Cardiac septum (tissue), 1 donor: ENCODE data around the gene TRIM17. TPM values are rescaled to one million over a fixed set of nuclear protein-coding genes. Genes with fewer than 3 reads are reported as not detected.

Experiments
- DNase-seq: peaks from one replicate; pipeline ENCODE4 v3.0.0-alpha.2; 2020; ENCODE audit warnings: low spot score
- intact Hi-C: fragments of 100-400 bp; cut with DNase I; formaldehyde crosslinking; loops from one replicate; pipeline ENCODE4 v1.14.0; 2022
- microRNA-seq: library from miRNA; unstranded; fragments of <30 nt; microRNA quantifications from one replicate; pipeline ENCODE4 v1.2.0, GENCODE V29; 2020
- total RNA-seq: library from RNA; stranded (reverse); fragmentation: NEBNext Ultra II Directional; extraction: Animal tissue kit (Norgen Biotek cat#: 25700); gene quantifications from one replicate; pipeline ENCODE4 v1.2.1, GENCODE V29; 2021
- donor health status: DM: no; HTN: no; CAD: no.

Gene TRIM17
- total RNA-seq, 1 donor from 2014 or later, result 0.46 TPM

- DNase-seq, result peak; percentile 62
- intact Hi-C loops, result no loop called here
Measured at GRCh38 chr1:228362884-228363450, 53.7 kb downstream of the TRIM17 start.

DNA sequence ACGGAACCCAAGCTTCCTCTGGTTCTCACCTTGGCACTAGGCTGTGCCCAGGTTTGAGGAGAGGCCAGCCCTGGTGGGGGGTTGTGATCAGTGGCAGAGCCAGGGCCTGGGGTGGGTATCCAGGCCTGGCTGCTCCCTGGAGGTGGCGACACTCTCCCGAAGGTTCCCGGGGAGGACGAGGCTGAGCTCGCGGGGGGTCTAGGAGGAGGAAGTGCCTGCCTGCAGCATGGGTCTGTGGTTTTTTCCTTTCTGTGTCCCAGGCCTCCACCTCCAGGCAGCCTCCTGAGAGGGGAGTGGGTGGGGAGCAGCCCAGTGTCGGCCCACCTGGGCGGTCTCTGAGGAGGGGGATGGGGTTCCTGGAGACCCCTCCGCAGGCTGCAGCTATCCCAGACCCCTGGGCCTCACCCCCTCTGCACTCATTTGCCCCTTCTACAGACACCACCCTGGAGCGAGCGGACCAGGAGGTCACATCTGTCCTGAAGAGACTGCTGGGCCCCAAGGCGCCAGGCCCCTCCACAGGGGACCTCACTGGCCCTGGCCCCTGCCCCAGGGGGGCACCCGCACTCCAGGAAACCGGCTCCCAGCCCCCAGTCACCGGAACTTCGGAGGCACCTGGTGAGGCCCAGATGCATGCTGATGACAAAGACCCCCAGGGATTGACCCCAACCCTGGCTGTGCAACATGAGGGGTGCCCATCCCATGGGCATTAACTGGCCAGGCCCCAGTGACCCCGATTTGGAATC lies 54.3 kb downstream of the TRIM17 start:
- DNase-seq, result peak; percentile 70

DNA sequence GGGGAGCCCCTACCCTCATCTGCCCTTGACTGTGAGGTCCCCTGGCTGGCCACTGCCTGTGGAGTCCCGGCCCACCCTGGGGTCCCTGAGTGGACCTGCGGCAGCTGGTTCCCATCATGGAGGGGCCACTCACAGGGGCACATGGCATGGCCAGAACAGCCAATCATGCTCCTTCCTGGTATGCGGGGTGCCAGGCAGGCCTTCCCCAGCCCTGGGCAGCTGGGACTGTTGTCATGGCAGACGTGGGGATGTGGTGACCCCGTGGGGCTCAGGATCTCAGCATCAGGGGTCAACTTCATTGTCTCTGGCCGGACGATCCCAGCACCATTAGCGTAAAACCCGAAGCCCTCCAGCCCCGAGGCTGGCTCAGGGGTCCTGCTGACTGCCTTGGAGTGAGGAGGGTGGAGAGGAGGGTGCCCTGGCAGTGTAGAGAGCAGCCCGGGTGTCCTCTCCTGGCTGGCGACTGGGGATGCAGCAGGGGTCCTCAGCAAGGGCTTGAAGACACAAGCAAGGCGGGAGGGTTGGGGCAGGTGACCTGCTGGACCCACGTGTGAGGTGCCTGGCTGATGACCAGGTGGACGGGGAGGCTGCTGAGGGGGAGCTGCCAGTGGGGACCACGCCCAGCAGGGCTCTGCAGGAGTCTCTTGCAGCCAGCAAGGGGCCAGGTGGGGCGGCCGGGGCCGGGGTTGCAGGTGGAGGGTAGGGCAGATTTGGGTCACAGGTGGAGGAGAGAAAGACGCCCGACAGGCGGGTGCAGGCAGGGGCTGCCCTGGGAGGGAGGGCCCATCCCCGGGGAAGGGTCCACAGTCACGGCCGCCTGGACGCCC lies 55.1 kb downstream of the TRIM17 start:
- intact Hi-C loops, result no loop called here
- DNase-seq, result peak; percentile 77

More for the DNA sequence above, 54.3 kb downstream of the TRIM17 start:
- intact Hi-C loops, result no loop called here

DNA sequence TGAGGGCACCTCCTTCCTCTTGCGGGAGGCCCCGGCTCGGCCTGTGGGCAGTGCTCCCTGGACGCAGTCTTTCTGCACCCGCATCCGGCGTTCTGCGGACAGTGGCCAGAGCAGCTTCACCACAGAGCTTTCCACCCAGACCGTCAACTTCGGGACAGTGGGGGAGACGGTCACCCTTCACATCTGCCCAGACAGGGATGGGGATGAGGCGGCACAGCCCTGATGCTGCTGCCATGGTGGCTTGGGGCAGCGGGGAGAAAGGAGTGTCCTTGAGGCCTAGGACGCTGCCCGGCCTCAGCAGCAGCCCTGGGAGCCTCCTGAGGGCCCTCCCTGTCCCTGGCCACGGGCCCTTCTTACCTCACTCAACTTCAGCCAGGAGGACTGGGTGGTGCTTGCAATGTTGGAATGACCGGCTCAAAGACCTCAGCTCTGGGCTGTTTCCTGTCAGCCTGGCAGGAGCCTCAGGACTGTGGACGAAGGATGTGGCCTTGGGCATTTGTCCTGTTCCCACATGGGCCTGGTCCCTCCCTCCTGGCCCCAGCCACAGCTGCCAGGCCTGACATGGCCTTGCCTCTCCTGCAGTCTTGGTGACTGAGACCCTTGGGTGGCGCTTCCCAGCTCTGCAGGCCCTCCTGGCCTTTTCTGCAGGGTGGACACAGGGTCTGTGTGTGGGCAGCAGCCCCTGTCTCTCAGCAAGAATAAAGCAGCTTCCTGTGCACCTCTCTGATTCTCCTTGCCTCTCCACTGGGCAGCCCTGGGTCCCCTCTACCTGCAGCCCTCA lies 55.9 kb downstream of the TRIM17 start:
- DNase-seq, result no peak
- intact Hi-C loops, result no loop called here

DNA sequence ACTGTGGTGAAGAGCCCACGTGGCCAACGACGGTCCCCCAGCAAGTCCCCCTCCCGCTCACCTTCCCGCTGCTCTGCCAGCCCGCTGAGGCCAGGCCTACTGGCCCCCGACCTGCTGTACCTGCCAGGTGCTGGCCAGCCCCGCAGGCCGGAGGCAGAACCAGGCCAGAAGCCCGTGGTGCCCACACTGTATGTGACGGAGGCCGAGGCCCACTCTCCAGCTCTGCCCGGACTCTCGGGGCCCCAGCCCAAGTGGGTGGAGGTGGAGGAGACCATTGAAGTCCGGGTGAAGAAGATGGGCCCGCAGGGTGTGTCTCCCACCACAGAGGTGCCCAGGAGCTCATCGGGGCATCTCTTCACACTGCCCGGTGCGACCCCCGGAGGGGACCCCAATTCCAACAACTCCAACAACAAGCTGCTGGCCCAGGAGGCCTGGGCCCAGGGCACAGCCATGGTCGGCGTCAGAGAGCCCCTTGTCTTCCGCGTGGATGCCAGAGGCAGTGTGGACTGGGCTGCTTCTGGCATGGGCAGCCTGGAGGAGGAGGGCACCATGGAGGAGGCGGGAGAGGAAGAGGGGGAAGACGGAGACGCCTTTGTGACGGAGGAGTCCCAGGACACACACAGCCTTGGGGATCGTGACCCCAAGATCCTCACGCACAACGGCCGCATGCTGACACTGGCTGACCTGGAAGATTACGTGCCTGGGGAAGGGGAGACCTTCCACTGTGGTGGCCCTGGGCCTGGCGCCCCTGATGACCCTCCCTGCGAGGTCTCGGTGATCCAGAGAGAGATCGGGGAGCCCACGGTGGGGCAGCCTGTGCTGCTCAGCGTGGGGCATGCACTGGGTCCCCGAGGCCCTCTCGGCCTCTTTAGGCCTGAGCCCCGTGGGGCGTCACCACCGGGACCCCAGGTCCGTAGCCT lies 56.8 kb downstream of the TRIM17 start:
- intact Hi-C loops, result no loop called here
- no peak for DNase-seq

DNA sequence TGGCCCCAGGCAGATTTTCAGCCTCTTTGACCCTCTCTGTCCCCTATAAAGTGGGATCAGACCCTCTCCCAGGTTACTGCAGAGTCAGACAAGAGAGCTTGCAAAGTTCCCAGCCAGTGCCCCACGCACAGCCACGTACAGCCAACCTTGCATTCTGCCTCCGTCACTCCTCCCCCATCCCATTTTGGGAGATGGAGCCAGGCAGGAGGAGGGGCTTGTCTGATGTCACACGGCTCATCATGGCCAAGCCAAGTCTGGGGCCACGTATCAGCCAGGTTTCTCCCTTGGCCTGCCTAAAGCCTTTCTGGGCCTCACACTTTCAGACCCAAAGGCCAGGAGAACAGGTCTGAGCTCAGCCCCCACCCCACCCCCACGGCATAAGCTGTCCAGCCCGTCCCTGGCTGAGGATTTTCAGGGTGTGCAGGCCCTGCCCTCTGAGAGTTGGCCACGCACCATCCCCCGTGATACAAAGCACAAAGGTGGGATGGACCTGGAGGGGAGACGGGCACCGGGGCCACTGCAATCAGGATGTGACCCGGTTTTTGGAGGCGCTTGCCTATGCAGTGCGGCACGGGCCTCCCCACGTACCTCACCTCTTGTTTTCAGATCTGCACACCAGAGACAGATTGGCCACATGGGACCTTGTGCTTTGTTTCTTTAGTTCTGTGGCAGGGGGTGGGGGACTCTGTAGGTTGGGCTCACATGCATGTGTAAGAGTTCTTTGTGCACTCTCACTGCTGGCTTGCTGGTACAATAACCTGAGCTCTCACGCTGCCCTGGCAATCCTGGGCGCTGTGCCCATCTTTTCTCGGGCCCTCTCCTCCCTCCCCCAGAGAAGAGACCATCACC lies 57.7 kb downstream of the TRIM17 start:
- intact Hi-C loops, result no loop called here
- no peak for DNase-seq

DNA sequence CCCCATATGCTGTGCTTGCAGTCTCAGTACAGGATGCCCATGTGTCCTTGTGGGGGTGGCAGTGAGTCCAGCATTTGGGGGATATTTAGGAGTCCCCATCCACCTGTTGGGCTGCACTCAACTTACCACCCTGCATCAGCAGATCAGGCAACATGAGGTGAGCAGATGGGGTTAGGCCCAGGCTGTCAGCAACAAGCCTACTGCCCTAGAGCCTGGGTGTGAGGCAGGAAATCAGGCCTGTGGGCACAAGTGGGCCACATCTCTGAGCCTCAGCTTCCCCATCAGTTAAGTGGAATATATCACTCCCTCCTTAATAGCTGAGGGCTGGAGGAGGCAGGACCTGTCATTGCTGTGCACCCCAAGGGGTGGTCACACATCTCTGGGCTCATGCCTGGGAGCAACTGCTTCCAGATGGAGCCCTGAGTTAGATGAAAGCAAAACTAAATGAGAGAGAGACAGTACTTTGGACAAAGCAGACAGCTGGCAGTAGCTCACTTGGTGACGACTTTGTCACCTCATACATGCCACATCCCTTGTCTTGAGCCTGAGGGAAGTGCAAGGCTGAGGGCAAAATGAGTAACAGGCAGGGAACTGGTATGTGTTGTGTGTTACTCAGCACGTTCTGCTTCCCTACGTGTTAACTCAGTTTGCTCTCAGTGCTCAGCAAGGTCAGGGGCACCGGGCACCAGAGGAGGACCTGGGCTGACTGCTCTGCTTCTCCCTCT lies 58.5 kb downstream of the TRIM17 start:
- intact Hi-C loops, result no loop called here
- no peak for DNase-seq

Small RNA genes lying within 50 kb of the gene (microRNA-seq; reads per million reads assigned to microRNA genes)
- gene MIR4666A, result not detected
- not detected for gene MIR6742

Other genes with a start within 250 kb of the TRIM17 start
- 396 TPM for gene OBSCN, start 208.8 kb downstream of the TRIM17 start, total RNA-seq
- gene TRIM11, start 10.0 kb downstream of the TRIM17 start, total RNA-seq, result 7.3 TPM
- 83.2 TPM for gene RNF187, start 70.5 kb upstream of the TRIM17 start, total RNA-seq